Activated CD4-positive, alpha-beta T cell treated with anti-CD3 and anti-CD28 coated beads, Interleukin-2, amount 50 U/mL, for 48 hours (primary cell): ENCODE results near the gene GALNT13.

Experiments used
- DNase-seq, 2 experiments: peaks; one replicate each; pipeline ENCODE4 v3.0.0-alpha.2; 2020

Gene GALNT13

GRCh38 chr2:154231021-154231420, 359.3 kb downstream of the GALNT13 start:
- no peak for DNase-seq

DNA sequence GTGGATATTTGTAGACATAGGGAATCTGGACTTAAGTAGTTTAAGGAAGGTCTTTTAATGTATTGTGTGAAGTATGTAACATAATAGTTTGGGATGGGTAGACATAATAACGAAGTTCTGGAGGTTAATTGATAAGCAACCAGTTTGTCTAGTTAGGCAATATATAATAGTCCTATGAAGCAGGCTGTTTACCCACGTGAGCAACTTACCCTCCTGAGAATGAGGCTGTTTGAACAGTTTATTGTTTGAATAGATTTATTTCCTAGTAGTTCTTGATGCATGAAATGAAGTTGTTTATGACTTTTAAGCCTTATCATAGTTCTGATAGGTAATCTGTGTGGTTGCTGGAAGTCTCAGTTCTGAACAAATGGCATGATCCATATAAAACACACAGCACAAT, 361.5 kb downstream of the GALNT13 start:
- no peak for DNase-seq

DNA sequence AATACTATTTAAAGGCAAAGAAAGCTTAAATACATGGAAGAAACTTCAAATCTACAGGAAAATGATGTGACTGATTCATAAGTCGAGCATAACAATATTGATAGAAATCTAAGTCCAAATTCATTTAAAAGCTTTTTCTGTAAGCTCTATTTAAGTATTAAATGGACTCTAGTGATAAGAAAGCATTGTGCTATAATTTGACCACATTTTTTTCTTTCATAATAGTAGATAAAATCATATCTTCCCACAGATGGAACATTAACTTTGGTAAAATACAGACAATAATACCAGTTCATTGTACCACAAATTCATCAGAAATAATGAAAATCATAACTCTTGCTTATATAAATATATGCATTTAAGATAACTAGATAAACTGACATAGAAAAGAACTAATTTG, 366.5 kb downstream of the GALNT13 start:
- no peak for DNase-seq

DNA sequence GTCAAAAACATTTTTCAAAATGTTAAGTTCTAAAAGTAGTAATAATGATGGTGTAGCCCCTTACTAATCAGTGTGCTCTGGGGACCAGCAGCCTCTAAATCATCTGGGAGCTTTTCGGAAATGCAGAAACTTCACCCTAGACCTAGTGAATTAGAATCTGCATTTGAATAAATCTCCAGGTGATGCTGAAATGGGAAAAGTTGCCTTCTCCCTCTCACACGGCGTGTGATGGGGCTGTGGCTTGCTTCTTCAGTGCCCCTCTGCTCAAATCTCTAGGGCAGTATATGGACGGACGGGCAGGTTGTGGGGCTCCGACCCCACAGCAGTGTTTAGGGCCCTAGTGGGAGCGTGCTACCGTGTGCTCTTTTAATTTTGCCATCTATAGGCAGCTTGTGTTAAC, 368.6 kb downstream of the GALNT13 start:
- no peak for DNase-seq

- no peak for DNase-seq
Observed at GRCh38 chr2:154240921-154241379, 369.2 kb downstream of the GALNT13 start.

DNA sequence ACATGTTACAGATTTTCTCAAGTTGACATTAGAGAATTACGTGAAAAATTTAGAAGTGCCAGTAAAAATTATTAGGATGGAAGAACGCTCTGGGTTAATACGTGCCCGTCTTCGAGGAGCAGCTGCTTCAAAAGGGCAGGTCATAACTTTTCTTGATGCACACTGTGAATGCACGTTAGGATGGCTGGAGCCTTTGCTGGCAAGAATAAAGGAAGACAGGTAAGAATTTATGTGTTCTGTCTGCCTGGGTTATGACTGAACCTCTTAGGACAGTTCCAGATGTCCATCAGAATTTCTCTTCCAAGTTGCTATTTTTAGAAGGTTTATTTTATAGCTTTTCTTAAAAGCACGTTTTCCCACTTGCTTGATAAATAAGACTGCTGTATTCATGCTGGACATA, 371.0 kb downstream of the GALNT13 start:
- no peak for DNase-seq

- DNase-seq = no peak
Observed at GRCh38 chr2:154243685-154244084, 372.0 kb downstream of the GALNT13 start.

GRCh38 chr2:154244932-154245331, 373.2 kb downstream of the GALNT13 start:
- no peak for DNase-seq

DNA sequence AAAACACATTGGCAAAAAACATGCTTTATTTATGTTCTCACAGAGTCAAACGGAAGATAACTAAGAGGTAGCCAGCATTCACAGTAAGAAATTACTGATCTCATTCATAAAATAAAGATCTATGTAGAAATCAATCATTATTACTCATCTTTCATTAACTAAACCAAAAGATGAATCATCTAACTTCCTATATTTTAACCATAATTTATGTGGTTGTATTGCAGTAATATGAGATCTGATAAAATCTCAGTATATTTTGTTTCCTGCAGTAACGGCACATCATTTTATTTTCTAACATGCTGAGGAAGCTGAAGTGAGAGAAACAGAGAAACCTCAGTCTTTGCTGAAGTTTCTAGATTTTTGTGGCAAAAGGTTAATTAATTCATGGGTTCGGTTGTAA, 375.8 kb downstream of the GALNT13 start:
- no peak for DNase-seq

- no peak for DNase-seq
Observed at GRCh38 chr2:154256136-154256535, 384.4 kb downstream of the GALNT13 start.

- DNase-seq = no peak
Observed at GRCh38 chr2:154259030-154259429, 387.3 kb downstream of the GALNT13 start.

DNA sequence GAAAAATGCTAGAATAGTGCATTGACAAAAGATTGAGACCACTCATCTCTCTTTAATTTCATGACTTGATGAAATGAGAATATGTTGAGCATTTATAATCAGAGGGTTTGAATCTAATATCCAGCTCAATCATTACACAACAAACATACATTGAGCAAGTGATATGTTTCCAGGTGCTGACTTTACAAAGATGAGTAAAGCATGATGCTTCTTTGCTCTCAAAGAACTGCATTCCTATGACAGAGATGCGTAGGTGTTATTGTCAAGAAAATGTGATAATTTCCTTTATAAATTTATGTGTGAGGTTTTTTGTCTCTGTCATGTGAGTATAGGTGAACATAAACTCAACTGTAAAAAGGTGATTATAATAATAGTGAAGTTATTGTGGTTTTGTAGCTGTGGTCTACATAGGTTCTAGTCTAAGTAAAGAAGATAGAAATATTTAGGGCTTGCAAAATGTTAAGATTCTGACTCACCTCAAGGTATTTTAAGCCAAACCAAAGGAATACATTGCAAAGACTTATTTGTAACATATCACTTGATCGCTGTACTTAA, 389.8 kb downstream of the GALNT13 start:
- DNase-seq = no peak

DNA sequence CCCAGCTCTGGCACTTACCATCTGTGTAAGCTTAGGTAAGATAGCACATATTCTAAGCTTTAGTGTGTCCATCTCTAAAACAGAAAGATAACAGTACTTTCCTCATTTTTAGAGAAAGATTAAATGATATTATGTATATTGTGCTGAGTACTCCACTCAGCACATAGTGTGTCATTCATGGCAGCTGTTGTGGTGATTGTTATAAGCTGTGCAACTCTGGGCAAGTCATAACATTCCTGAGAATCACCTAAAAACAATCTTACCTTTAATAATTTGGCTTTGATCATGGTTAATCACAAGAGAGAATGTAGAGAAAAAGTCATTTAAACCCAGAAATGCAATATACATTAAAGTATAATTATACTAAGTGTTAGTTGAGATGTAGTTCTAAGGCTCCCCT, 391.5 kb downstream of the GALNT13 start:
- DNase-seq = no peak

DNA sequence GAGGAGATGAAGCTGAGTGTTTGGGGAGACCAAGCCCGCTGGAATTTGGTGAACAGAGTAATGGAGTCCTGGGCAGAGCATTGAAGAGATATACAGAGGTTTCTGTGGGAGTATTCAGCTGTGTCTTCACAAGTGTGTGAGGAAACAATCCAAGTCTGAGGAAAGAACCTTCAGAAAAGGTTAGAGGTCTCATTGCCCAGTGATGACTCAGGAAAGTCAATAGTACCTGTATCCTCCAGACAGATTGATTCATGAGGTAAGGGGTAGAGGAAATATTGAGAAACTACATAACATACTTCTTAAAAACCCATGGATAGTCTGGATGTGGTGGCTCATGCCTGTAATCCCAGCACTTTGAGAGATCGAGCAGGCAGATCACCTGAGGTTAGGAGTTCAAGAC, 392.3 kb downstream of the GALNT13 start:
- no peak for DNase-seq

DNA sequence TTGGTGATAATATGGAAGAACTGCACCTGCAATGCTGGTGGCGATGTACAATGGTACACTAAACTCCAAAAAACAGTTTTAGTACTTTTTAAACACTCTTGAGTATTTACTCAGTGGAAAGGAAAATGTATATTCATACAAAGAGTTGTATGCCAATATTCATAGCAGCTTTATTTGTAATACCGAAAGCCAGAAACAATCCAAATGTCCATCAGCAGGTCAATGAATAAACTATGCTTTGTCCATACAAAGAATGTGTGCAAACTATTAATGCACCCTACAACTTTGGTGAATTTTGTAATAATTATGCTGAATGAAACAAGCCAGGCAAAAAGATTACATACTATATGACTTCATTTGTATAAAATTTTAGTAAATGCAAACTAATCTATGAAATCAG, 396.3 kb downstream of the GALNT13 start:
- DNase-seq = no peak

DNA sequence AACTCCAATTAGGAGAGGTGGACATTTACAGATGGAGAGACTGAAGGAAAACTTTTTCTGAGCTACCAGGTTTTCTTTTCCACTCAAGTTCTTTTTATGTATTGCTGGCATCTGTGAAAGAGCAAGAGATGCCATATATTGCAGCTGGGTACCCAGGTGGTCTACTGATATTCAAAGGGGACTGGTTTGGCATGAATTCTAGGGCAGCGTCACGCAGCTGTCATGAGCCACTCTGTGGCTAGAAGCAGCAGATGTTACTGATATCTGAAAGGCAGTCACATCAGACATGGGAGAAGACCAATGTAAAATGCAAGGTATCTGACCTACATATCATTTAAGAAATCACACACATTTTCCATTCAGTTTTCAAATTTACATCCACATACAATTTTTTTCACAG, 408.8 kb downstream of the GALNT13 start:
- DNase-seq = no peak

GRCh38 chr2:154289870-154290269, 418.1 kb downstream of the GALNT13 start:
- no peak for DNase-seq

DNA sequence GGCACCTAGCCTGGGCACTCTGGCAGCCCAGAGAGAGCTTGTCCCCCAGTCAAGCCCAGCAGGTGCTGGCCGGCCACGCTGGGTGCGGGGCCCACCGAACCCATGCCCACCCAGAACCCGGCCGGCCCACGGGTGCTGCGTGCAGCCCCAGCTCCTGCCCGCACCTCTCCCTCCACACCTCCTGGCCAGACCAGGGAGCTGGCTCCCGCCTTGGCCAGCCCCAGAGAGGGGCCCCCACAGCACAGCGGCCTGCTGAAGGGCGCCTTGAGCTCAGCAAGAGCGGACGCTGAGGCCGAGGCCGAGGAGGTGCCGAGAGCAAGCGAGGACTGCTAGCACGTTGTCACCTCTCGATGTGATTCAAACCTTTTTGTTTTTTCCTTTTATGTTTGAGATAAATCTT, 419.8 kb downstream of the GALNT13 start:
- no peak for DNase-seq

DNA sequence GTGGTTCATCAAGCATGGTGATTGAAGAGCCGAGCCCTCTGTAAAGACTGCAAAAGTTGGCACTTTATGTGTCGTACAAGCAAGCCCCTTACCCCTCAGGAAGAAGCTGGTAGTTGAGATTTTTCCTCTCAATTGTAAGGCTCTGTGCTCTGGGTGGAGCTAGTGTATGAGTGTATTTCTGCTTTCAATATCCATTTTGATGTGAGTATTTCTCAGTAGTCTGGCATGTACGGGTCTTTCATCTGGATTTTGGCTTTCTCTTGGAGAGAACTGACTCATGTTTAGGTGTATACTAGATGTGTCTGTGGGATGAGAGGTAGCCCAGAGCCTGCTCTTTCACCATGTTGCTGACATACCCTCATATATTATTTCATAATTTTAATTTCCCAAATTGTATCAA, 420.2 kb downstream of the GALNT13 start:
- no peak for DNase-seq

- DNase-seq = no peak
Observed at GRCh38 chr2:154293864-154294263, 422.1 kb downstream of the GALNT13 start.

DNA sequence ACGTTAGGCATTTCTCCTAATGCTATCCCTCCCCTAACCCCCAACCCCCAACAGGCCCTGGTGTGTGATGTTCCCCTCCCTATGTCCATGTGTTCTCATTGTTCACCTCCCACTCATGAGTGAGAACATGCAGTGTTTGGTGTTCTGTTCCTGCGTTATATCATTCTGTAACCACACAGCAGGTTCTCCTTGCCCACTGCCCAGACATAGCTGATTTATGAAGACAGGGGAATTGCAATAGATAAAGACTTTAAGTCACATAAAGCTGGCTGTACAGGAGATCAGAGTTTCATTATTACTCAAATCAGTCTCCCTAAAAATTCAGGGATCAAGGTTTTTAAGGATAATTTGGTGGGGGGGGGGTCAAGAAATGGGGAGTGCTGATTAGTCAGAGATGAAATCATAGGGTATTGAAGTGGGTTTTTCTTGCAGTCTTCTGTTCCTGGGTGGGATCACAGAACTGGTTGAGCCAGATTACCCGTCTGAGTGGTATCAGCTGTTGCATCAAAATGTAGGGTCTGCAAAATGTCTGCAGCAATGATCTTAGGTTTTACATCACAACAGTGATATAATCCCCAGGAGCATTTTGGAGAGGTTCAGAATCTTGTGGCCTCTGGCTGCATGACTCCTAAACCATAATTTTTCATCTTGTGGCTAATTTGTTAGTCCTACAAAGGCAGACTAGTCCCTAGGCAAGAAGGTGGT, 434.7 kb downstream of the GALNT13 start:
- no peak for DNase-seq

DNA sequence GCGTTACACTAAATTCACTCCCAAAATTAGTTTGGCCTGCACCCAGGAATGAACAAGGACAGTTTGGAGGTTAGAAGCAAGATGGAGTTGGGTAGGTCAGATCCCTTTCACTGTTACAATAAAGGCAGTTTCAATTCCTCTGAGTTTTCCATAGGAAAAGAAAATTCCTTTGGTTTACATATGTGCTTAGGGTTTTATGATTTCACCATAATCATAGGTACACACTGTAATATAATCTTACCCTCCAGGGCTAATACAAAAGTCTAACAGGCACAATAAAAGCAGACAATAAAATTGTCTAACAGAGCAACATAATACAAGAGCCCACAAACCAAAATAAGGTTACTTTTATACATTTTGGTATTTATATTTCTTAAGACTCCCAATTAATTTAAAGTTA, 435.3 kb downstream of the GALNT13 start:
- DNase-seq = no peak

DNA sequence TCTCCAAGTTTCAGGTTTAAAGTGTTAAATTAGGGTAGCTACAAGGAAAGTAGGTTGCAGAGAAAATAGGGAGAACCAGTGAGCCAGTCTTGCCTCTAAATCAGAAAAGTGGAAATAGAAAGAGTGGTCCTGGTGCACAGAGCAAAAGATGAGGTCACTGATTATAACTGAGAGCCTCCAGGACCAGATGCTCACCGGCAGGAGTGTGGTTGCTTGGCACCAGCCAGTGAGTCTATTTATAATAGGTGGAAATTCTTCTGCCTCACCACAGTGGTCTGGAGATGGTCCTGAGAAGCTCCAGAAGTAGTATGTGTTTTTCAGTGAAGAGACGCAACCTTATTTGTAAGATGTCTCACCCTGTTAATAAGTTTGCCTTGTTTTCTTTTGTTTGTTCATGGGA, 452.9 kb downstream of the GALNT13 start:
- DNase-seq = no peak

GRCh38 chr2:154329510-154329909, 457.8 kb downstream of the GALNT13 start:
- DNase-seq = no peak

DNA sequence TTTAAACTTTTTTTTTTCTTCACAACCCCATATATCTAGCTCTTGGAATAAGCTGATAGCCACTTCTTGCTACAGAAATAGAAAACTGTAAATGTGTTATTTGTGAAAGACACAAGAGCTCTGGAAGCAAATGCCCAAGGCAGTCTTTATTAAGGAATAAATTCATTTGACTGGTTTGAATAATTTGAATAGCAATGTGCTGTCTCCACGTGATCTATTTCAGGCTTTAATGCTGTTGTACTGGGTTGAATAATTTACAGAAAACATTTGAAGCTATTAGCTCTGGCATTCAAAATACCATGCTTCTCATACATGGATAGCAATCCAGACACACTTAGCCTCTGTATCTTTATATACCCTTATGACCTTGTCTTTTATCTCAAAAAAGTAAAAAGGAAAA, 460.1 kb downstream of the GALNT13 start:
- no peak for DNase-seq
